CD4-positive, alpha-beta T cell treated with Interleukin-1 beta for 1 hour (primary cell): ENCODE measurements around the gene MRPS7.
A peak's percentile ranks its signal among the peaks of the same experiment; 100 is the strongest.
"Not testable (repeated sequence)": the region's sequence is repeated elsewhere in the genome, so short reads cannot be mapped to it uniquely, and the experiment has no call there.

Source experiments
- DNase-seq, 2 donors: peaks; one replicate each; pipeline ENCODE4 v3.0.0-alpha.2; 2020 to 2022

Gene MRPS7

DNA sequence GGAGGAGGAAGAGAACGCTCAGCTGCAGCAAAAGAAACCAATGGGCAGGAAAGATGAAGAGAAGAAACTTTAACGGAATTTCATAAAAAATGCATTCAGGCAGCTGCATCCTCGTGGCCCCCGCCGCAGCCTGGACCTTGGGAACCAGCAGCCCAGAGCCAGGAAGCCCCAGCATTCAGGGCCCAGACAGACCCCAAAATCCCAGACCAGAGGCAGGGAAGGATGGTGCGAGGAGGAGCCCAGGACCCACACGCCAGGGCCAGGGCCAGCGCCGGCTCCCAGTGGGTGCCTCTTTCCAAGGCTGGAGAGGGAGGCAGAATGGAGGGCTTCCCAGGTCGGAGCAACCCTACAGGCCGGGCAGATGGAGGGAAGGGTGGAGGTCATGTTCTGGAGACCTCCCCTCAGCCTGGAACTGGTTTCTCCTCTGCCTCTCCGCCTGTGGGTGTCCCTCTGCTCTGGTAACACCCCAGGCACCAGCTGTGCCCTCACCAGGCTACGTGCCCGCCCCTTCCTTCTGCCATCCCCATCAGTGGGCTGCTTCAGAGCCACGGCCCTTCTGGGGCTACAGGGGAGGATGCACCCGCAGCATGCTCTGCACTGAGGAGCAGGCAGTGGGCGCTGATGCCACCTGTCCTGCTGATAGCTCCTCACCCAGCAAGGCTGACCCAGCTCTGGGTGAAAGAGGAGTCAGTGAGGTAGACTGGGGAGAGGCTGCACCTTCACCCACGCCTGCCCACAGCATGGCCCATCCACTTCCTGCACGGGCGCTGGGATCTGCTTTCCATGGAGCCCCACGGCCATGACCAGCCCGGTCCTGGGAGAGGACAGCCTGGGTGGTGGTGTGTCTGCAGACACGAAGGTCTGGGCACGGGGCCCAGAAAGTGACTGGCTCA lies 10.5 kb downstream of the MRPS7 start:
- no peak for DNase-seq

- no peak for DNase-seq
These were observed 11.1 kb downstream of the MRPS7 start for GRCh38 chr17:75272848-75273184.

GRCh38 chr17:75273977-75274708 lies 12.5 kb downstream of the MRPS7 start:
- no peak for DNase-seq

DNA sequence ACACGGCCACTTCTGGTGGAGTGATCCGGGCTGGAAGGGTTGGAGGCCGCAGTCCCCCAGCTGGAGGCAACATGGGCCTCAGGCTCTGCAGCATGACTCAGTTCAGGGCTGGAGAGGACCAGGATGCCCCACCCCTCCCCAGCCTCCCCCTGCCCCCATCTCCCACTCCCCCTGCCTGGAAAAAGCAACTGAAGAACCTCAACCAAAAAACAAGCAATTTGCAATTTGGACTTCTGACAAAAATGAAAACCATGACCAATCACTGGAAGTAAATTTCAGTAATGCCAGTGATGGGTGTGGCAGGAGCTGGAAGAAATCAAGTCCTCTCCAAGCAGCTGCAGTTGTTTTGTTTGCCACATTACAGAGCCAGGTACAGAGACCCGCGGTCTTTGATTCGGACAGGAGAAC lies 16.0 kb downstream of the MRPS7 start:
- DNase-seq = no peak

GRCh38 chr17:75280189-75280588 lies 18.5 kb downstream of the MRPS7 start:
- DNase-seq = not testable (repeated sequence)

- no peak for DNase-seq
These were observed 23.4 kb downstream of the MRPS7 start for GRCh38 chr17:75285123-75285522.

GRCh38 chr17:75287221-75287620 lies 25.5 kb downstream of the MRPS7 start:
- DNase-seq = no peak

- no peak for DNase-seq
These were observed 26.7 kb downstream of the MRPS7 start for GRCh38 chr17:75288359-75288758.

DNA sequence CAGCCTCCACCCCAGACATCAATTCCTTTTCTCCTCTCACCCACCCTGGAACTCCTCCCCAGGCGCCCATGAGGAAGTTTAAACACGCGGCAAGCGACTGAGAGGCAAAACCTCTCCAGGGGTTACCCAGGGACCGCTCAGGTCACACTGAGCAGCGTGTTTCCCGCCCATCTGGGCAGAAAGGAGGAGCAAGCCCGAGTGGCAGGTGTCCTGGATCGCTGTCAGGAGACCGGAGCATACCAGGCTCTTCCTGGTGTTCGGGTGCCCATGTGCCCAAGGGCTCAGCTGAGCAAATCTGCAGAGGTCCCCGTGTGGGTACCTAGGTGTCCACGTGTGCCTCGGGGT lies 27.1 kb downstream of the MRPS7 start:
- peak in 1 of 2 donors; percentile 33 for DNase-seq

DNA sequence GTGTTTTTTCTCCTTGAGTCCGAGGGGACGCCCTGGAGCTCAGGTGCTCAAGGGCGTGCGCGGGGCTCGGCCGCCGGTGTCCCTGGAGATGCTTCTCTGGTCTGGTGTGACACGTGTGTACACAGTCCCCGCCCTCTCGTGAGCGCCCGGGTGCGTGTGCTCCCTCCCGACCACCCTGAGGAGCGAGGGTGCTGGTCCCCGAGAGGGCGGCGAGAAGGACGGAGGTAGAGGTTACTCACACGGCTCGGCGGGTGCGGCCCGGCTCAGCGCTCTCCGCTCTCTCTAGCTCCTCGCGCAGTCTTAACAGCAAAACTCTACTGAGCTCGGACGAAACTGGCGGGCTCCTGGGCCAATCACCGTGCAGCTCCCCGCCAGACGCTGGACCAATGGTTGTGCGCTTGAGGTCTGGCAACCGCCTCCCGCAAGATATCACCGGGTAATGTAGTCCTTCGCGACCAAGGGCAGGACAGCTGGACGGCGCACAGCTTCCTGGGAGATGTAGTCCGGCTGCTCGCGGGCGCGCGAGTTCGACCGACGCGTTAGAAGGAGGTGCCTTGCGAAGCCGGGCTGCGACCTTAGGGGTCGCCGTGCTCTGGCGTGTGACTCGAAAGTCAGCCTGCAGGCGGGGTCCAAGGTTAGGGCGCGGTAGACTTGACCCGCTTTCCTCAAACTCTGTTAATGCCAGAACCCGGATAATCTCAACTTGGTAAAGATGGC lies 27.6 kb downstream of the MRPS7 start, which contains the start of gene SLC25A19:
Gene SLC25A19 (minus strand): TSS at position 319 of the 717 bp plus-strand sequence. CDS start 2,669 bp downstream, outside the sequence.
- DNase-seq = peak; percentile 97 to 98

DNA sequence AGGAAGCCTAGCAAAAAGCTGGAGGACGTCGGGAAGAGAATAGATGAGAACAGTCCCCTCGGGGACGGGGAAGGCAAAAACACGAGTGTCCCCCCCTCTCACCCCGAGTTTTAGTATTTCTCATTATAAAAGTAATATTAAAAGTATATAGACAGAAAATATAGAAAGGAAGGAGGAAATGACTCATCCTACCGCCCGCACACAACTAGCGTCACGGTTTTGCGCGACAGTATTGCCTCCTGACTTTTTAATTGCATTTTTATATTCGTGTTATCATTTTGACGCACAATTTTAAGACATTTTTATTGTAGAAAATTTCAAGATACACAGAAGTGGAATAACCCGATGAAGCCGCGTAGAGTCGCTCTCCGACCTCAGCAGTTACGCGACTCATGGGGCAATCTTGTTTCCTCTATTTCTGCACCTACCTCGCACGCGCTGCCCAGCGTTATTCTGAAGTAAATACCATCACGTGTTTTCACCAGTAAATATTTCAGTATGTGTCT lies 28.2 kb downstream of the MRPS7 start:
- DNase-seq = peak; percentile 59 to 75

- peak in 1 of 2 donors; percentile 37 for DNase-seq
These were observed 31.2 kb downstream of the MRPS7 start for GRCh38 chr17:75292810-75293448.

DNA sequence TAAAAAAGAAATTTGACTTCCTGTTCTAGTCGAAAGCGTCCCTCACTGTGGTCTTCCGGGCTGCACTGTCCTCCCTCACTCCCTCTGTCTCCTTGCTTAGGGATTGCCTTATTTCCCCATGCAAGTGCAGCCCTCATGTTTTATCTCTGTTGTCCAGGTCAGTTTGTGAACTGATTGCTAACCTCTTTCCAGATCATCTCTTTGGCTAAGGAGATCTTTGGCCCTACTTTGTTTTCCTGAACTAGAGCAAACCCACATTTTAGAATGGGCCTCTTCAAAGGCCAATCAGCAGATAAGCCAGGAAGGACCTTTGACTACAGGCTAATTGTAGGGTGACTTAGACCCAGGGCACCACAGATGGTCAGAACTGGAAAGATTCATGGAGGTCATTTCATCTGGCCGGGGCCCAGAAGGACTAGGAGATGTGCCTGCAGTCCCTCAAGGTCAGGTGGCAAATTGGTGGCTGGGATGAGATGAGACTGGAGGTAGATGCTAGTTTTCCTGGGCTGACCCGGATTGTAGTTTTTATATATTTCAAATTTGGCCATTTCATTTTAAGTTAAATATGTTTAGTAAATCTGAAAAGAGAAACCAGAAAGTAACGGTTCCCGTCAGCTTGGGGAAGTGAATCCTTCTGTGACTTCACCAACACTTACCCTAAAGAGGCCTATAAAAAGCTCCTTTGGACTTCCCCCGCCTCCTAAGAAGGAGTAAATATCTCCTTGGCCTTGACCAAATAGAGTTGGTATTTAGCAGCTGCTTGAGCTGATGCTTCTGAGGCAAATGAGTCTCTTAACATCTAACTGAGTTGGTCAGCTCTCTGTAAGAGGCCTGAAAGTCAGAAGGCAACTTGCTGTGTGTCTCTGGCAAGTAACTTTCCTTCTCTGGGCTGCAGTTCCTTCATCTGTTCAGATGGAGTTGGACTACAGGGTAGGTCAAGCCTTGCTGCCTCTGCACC lies 33.8 kb downstream of the MRPS7 start:
- DNase-seq = peak; percentile 19 to 59

DNA sequence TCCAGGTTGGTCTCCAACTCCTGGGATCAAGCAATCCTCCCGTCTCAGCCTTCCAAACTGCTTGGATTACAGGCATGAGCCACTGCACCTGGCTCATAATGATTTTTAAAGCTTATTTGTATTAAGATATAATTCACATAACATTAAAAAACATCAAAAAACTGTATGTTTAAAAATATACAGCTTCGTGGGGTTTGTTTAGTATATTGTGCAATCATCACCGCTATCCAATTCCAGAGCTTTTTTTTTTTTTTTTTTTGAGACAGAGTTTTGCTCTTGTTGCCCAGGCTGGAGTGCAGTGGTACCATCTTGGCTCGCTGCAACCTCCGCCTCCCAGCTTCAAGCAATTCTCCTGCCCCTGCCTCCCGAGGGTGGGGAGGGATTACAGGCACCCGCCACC lies 38.6 kb downstream of the MRPS7 start:
- DNase-seq = no peak

DNA sequence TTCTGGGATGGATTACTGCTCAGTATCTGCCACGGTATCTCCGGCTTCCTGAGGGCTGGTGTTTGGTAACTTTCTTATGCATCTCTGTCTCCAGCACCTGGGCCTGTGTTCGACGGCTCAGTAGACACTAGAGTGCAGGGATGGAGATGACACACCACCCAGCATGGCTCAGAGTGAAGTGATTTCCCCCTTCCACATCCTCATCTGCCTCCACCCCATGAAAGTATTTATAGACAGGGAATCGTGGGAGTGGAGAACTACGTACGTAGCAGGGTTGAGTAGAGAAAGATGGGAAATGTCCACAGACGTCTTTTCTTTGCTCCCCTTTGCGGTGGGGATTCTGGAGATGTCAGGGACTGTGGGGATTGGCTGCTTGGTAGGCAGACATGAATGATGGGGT lies 39.4 kb downstream of the MRPS7 start:
- no peak for DNase-seq

- peak in 1 of 2 donors; percentile 55 for DNase-seq
These were observed 40.0 kb downstream of the MRPS7 start for GRCh38 chr17:75301502-75302206.

DNA sequence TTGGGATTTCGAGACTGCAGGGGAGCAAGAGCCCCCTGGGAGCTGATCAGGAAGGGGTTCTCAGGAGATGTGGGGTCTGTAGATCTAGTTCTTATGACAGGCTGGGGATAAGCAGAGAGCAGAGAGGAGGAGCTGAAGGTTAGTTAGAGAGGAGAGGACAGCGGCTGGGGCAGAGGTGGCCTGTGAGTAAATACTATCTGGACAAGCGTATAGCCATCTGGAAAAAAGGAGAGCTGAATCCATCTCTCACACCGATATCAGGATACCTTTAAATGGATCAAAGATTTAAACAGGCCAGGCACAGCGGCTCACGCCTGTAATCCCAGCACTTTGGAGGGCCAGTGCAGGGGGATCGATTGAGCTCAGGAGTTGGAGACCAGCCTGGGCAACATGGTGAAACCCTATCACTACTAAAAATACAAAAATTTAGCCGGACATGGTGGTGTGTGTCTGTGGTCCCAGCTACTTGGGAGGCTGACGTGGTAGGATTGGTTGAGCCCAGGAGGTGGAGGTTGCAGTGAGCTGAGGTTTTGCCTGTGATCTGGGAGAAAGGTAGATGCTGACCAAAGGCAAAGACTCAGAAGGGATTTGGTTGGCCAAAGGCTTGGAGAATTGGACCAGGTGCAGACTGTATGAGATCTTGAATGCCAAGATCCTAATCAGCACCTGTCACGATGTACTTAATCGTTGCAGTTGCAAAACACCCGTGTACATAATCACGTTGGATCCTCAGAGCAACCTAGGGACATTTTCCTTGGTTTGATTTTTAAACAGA lies 46.5 kb downstream of the MRPS7 start:
- DNase-seq = no peak

- DNase-seq = no peak
These were observed 47.3 kb downstream of the MRPS7 start for GRCh38 chr17:75308732-75309629.
